ENCODE results near the gene DNAH14. TPM values are rescaled to one million over a fixed set of nuclear protein-coding genes. Genes with fewer than 3 reads are reported as not detected.

DNAH14 gene
- total and polyA plus RNA-seq, 9 of the 15 experiments (the other 6 are each of a cell fraction or from before 2014, with no cell fraction given): 58.4 to 142 (median 98.4) TPM

DNA sequence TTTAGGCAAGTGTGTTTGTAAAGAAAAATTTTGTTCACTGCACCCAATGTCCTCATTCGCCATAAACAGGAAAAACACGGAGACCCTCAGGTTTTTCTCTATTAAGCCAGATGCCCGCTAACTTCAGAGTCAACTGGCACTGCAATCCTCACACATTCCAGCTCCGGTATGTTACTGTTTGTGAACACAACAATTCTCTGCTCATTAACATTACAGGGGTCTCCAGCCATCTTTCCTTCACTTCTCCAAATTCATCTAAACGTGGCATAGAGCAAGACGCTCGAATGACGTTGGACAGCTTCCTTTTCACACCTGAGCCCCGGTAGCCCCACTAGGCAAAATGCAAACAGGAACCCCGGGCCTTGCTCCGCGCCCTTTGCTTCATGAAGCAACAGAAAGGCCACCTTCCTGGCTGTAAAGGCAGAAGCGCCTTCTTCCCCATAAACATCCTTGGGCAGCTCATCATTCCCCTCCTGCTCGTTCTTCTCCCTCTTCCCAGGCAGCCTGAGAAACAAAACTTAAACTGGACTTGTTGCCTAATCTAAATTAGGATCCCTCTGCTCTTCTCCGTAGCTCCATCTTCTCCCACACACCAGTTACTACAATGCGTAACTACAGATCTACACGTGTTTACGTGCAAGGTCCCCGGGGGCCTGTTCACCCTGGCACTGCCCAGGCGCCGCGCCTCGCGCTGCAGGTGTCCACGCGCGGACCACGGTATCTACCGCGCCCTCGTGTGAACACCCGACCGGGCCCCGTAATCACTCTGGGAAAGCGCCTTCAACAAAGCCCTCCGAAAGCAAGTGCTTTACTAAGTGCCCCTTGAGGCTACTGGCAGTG is 497.1 kb downstream of the DNAH14 start (continued):
- TF ChIP-seq, protein P1, sequence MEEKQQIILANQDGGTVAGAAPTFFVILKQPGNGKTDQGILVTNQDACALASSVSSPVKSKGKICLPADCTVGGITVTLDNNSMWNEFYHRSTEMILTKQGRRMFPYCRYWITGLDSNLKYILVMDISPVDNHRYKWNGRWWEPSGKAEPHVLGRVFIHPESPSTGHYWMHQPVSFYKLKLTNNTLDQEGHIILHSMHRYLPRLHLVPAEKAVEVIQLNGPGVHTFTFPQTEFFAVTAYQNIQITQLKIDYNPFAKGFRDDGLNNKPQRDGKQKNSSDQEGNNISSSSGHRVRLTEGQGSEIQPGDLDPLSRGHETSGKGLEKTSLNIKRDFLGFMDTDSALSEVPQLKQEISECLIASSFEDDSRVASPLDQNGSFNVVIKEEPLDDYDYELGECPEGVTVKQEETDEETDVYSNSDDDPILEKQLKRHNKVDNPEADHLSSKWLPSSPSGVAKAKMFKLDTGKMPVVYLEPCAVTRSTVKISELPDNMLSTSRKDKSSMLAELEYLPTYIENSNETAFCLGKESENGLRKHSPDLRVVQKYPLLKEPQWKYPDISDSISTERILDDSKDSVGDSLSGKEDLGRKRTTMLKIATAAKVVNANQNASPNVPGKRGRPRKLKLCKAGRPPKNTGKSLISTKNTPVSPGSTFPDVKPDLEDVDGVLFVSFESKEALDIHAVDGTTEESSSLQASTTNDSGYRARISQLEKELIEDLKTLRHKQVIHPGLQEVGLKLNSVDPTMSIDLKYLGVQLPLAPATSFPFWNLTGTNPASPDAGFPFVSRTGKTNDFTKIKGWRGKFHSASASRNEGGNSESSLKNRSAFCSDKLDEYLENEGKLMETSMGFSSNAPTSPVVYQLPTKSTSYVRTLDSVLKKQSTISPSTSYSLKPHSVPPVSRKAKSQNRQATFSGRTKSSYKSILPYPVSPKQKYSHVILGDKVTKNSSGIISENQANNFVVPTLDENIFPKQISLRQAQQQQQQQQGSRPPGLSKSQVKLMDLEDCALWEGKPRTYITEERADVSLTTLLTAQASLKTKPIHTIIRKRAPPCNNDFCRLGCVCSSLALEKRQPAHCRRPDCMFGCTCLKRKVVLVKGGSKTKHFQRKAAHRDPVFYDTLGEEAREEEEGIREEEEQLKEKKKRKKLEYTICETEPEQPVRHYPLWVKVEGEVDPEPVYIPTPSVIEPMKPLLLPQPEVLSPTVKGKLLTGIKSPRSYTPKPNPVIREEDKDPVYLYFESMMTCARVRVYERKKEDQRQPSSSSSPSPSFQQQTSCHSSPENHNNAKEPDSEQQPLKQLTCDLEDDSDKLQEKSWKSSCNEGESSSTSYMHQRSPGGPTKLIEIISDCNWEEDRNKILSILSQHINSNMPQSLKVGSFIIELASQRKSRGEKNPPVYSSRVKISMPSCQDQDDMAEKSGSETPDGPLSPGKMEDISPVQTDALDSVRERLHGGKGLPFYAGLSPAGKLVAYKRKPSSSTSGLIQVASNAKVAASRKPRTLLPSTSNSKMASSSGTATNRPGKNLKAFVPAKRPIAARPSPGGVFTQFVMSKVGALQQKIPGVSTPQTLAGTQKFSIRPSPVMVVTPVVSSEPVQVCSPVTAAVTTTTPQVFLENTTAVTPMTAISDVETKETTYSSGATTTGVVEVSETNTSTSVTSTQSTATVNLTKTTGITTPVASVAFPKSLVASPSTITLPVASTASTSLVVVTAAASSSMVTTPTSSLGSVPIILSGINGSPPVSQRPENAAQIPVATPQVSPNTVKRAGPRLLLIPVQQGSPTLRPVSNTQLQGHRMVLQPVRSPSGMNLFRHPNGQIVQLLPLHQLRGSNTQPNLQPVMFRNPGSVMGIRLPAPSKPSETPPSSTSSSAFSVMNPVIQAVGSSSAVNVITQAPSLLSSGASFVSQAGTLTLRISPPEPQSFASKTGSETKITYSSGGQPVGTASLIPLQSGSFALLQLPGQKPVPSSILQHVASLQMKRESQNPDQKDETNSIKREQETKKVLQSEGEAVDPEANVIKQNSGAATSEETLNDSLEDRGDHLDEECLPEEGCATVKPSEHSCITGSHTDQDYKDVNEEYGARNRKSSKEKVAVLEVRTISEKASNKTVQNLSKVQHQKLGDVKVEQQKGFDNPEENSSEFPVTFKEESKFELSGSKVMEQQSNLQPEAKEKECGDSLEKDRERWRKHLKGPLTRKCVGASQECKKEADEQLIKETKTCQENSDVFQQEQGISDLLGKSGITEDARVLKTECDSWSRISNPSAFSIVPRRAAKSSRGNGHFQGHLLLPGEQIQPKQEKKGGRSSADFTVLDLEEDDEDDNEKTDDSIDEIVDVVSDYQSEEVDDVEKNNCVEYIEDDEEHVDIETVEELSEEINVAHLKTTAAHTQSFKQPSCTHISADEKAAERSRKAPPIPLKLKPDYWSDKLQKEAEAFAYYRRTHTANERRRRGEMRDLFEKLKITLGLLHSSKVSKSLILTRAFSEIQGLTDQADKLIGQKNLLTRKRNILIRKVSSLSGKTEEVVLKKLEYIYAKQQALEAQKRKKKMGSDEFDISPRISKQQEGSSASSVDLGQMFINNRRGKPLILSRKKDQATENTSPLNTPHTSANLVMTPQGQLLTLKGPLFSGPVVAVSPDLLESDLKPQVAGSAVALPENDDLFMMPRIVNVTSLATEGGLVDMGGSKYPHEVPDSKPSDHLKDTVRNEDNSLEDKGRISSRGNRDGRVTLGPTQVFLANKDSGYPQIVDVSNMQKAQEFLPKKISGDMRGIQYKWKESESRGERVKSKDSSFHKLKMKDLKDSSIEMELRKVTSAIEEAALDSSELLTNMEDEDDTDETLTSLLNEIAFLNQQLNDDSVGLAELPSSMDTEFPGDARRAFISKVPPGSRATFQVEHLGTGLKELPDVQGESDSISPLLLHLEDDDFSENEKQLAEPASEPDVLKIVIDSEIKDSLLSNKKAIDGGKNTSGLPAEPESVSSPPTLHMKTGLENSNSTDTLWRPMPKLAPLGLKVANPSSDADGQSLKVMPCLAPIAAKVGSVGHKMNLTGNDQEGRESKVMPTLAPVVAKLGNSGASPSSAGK (IDR thresholded peaks at IDR 0.05): peak; percentile 93
- TF ChIP-seq, protein P2, sequence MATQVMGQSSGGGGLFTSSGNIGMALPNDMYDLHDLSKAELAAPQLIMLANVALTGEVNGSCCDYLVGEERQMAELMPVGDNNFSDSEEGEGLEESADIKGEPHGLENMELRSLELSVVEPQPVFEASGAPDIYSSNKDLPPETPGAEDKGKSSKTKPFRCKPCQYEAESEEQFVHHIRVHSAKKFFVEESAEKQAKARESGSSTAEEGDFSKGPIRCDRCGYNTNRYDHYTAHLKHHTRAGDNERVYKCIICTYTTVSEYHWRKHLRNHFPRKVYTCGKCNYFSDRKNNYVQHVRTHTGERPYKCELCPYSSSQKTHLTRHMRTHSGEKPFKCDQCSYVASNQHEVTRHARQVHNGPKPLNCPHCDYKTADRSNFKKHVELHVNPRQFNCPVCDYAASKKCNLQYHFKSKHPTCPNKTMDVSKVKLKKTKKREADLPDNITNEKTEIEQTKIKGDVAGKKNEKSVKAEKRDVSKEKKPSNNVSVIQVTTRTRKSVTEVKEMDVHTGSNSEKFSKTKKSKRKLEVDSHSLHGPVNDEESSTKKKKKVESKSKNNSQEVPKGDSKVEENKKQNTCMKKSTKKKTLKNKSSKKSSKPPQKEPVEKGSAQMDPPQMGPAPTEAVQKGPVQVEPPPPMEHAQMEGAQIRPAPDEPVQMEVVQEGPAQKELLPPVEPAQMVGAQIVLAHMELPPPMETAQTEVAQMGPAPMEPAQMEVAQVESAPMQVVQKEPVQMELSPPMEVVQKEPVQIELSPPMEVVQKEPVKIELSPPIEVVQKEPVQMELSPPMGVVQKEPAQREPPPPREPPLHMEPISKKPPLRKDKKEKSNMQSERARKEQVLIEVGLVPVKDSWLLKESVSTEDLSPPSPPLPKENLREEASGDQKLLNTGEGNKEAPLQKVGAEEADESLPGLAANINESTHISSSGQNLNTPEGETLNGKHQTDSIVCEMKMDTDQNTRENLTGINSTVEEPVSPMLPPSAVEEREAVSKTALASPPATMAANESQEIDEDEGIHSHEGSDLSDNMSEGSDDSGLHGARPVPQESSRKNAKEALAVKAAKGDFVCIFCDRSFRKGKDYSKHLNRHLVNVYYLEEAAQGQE (IDR thresholded peaks at IDR 0.05; ENCODE audit: borderline replicate concordance): 0 out of 2 replicates have a peak, but pooled peaks have one; percentile 7
- TF ChIP-seq, protein P2 (CRISPR knock-in tag; IDR thresholded peaks at IDR 0.05; ENCODE audit: low read depth): no peak
- peak; percentile 30; the same call in 1 of the 2 replicates for TF ChIP-seq SPI1 (IDR thresholded peaks at IDR 0.05; ENCODE audit: borderline replicate concordance, low read depth, low read length)
- no peak; the same call in 1 of the 2 replicates for TF ChIP-seq MYNN (IDR thresholded peaks at IDR 0.05)
- no peak for TF ChIP-seq MYNN (CRISPR knock-in tag; IDR thresholded peaks at IDR 0.05)
- 0 out of 2 replicates have a peak, but pooled peaks have one; percentile 54 for TF ChIP-seq ZNF830 (CRISPR knock-in tag; IDR thresholded peaks at IDR 0.05)

Measured in K562 (cell line).